NCI-H2029 treated with DMSO at 0.1 percent for 48 hours (cell line): ENCODE measurements around the gene BMERB1.
"Not testable (repeated sequence)": the region's sequence is repeated elsewhere in the genome, so short reads cannot be mapped to it uniquely, and the experiment has no call there.

Experiments
- DNase-seq: peaks from one replicate; lab custom pipeline; 2025; lab: John Stamatoyannopoulos, UW

BMERB1 gene

GRCh38 chr16:15564604-15565339, 130.4 kb downstream of the BMERB1 start:
- DNase-seq: no peak

GRCh38 chr16:15566095-15566494, 131.7 kb downstream of the BMERB1 start:
- no peak for DNase-seq

GRCh38 chr16:15567823-15568222, 133.4 kb downstream of the BMERB1 start:
- DNase-seq: no peak

GRCh38 chr16:15570666-15571065, 136.3 kb downstream of the BMERB1 start:
- DNase-seq: not testable (repeated sequence)

GRCh38 chr16:15571557-15571956, 137.2 kb downstream of the BMERB1 start:
- no peak for DNase-seq

- no peak for DNase-seq
Observed at GRCh38 chr16:15572329-15573001, 138.1 kb downstream of the BMERB1 start.

- DNase-seq: no peak
Observed at GRCh38 chr16:15573274-15573895, 139.0 kb downstream of the BMERB1 start.

- DNase-seq: not testable (repeated sequence)
Observed at GRCh38 chr16:15573896-15574613, 139.7 kb downstream of the BMERB1 start.

- no peak for DNase-seq
Observed at GRCh38 chr16:15574614-15574948, 140.2 kb downstream of the BMERB1 start.

GRCh38 chr16:15575293-15576049, 141.1 kb downstream of the BMERB1 start:
- DNase-seq: peak; percentile 42

- peak; percentile 96 for DNase-seq
Observed at GRCh38 chr16:15576960-15577958, 142.9 kb downstream of the BMERB1 start.

- no peak for DNase-seq
Observed at GRCh38 chr16:15578824-15579223, 144.4 kb downstream of the BMERB1 start.

GRCh38 chr16:15581127-15581815, 146.9 kb downstream of the BMERB1 start:
- no peak for DNase-seq

GRCh38 chr16:15583526-15583925, 149.1 kb downstream of the BMERB1 start:
- no peak for DNase-seq

- DNase-seq: no peak
Observed at GRCh38 chr16:15585956-15586355, 151.6 kb downstream of the BMERB1 start.

GRCh38 chr16:15586716-15587115, 152.3 kb downstream of the BMERB1 start:
- DNase-seq: no peak

- DNase-seq: no peak
Observed at GRCh38 chr16:15587152-15587825, 152.9 kb downstream of the BMERB1 start.

- no peak for DNase-seq
Observed at GRCh38 chr16:15592324-15592723, 157.9 kb downstream of the BMERB1 start.

- no peak for DNase-seq
Observed at GRCh38 chr16:15593235-15593634, 158.8 kb downstream of the BMERB1 start.
